MM.1S (cell line): Measurements from ENCODE around the gene BICRAL.

ENCODE experiments used
- EZH2 ChIP-seq: fragments of 300-600 bp; sonication (generic); optimal IDR thresholded peaks from 2 replicates; pipeline ENCODE3; 2017; ENCODE audit warnings: low read depth, mild to moderate bottlenecking, antibody characterized with exemption, low read length, mixed read lengths
- EZH2phosphoT487 ChIP-seq: fragments of 300-600 bp; sonication (generic); IDR thresholded peaks from 2 replicates; pipeline ENCODE4 v1.6.1; 2018; ENCODE audit warnings: antibody characterized with exemption, low read length
- TF ChIP-seq, protein P1 (sequence below): fragments of 300-600 bp; sonication (generic); IDR thresholded peaks from 2 replicates; pipeline ENCODE4 v1.5.1; 2016; ENCODE audit warnings: antibody characterized with exemption, low read length, mixed read lengths

GRCh38 chr6:42820512-42821340 is 38.9 kb downstream of the BICRAL start:
- TF ChIP-seq, protein P1, sequence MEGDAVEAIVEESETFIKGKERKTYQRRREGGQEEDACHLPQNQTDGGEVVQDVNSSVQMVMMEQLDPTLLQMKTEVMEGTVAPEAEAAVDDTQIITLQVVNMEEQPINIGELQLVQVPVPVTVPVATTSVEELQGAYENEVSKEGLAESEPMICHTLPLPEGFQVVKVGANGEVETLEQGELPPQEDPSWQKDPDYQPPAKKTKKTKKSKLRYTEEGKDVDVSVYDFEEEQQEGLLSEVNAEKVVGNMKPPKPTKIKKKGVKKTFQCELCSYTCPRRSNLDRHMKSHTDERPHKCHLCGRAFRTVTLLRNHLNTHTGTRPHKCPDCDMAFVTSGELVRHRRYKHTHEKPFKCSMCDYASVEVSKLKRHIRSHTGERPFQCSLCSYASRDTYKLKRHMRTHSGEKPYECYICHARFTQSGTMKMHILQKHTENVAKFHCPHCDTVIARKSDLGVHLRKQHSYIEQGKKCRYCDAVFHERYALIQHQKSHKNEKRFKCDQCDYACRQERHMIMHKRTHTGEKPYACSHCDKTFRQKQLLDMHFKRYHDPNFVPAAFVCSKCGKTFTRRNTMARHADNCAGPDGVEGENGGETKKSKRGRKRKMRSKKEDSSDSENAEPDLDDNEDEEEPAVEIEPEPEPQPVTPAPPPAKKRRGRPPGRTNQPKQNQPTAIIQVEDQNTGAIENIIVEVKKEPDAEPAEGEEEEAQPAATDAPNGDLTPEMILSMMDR, result no peak
- TF ChIP-seq EZH2 (no peak), EZH2phosphoT487 (no peak)
